ENCODE data around the gene FRY.

DNA sequence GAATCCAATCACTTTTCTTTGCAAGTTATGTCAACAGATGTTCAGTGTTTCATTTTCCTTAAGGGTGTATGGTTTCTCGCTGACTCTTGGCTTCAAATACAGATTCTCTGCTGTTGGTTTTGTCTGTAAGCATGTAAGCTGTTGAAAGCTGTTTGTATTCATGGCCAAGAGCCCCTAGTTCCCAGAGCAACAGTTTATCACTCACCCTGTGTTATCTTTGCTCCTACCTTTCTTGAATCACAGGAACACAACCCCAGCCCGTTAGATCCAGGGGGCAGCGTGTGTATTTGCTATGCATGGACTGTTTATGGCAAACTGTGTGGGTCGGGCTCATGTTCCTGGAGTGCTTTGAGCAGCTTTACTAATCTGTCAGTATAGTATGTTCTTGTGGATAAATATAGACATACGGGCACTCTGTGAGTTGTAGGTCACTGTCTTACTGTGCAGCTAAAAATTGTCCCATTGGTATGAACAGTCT is 28.9 kb downstream of the FRY start:
- TF ChIP-seq NFE2L1 (tag; IDR thresholded peaks at IDR 0.05; ENCODE audit: borderline replicate concordance, low read depth) (no peak), FOXJ3 (CRISPR knock-in tag; IDR thresholded peaks at IDR 0.05) (no peak), POLR2AphosphoS5 (IDR thresholded peaks at IDR 0.05; ENCODE audit: control insufficient read depth, insufficient read depth, low read depth, low read length) (no peak), TBP (optimal IDR thresholded peaks at IDR 0.05; ENCODE audit: low read depth, low read length) (no peak), KLF6 (CRISPR knock-in tag; IDR thresholded peaks at IDR 0.05; ENCODE audit: borderline replicate concordance) (no peak), BMI1 (IDR thresholded peaks at IDR 0.05; ENCODE audit: low read length) (no peak), NRF1 (conservative IDR thresholded peaks at IDR 0.05 in 1 of 2, IDR thresholded peaks at IDR 0.05 in 1 of 2) (no peak), EP300 (IDR thresholded peaks at IDR 0.05; ENCODE audit: low read length) (no peak), PTRF (tag; IDR thresholded peaks at IDR 0.05) (no peak), ZSCAN29 (IDR thresholded peaks at IDR 0.05) (no peak), TGIF2 (CRISPR knock-in tag; IDR thresholded peaks at IDR 0.05) (no peak)
- TF ChIP-seq, protein P1, sequence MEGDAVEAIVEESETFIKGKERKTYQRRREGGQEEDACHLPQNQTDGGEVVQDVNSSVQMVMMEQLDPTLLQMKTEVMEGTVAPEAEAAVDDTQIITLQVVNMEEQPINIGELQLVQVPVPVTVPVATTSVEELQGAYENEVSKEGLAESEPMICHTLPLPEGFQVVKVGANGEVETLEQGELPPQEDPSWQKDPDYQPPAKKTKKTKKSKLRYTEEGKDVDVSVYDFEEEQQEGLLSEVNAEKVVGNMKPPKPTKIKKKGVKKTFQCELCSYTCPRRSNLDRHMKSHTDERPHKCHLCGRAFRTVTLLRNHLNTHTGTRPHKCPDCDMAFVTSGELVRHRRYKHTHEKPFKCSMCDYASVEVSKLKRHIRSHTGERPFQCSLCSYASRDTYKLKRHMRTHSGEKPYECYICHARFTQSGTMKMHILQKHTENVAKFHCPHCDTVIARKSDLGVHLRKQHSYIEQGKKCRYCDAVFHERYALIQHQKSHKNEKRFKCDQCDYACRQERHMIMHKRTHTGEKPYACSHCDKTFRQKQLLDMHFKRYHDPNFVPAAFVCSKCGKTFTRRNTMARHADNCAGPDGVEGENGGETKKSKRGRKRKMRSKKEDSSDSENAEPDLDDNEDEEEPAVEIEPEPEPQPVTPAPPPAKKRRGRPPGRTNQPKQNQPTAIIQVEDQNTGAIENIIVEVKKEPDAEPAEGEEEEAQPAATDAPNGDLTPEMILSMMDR (IDR thresholded peaks at IDR 0.05 in 2 of 3, conservative IDR thresholded peaks at IDR 0.05 in 1 of 3; ENCODE audit: insufficient read depth in 2 of 3, low read depth in 1 of 3, low read length in 3 of 3), result no peak

All from K562 (cell line).